ENCODE data around the gene CPXM2. TPM values are rescaled to one million over a fixed set of nuclear protein-coding genes. Genes with fewer than 3 reads are reported as not detected.

The CPXM2 gene
- total and polyA plus RNA-seq, 10 of the 15 experiments (the other 5 are each of a cell fraction or from before 2014, with no cell fraction given): 0.08 to 1.1 (median 0.58) TPM

DNA sequence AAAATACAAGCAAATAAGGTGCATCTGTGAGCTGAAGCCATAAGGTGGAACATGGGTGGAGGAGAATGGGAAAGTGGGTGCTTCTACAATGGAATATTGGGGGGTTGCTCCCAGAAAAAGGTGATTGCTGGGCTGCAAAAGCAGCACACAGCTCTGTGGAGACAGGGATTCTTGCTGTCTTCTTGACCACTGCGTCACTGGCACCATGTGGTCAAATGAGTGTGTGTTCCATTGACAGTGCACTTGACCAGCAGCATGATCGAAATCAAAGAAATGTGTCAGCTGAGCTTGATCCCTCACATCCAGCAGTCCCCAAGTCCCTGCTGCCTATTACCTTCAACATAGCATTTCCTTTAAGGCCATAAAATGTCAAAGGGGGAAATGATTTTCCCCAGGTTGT is 169.3 kb downstream of the CPXM2 start:
- RAD21 ChIA-PET (ENCODE audit: unreplicated experiment): no interaction called here
- in situ Hi-C loops (cut with MboI): no loop called here
- WGBS (ENCODE audit: insufficient coverage, insufficient replicate concordance, low lambda C conversion rate, missing lambda C conversion rate): 25% methylated on average over 2 of the region's 2 CpGs

More for the DNA sequence above, 169.3 kb downstream of the CPXM2 start:
- H3K4me1 ChIP-seq (ENCODE audit: control insufficient read depth, insufficient read depth, low read length): no peaks in the 10 kb centered on the region
- no peaks in the 10 kb centered on the region for H3K27me3 ChIP-seq (replicated peaks in 1 of 2; ENCODE audit: control insufficient read depth in 2 of 2, insufficient read depth in 2 of 2, low read length in 1 of 2)
- SMC1A ChIA-PET (ENCODE audit: uncharacterized antibody, unreplicated experiment): no interaction called here
- intact Hi-C loops (cut with micrococcal nuclease; ENCODE audit: unreplicated experiment): no loop called here
- H3K9ac ChIP-seq (ENCODE audit: control insufficient read depth, insufficient read depth, low read length): no peak overlapping the region
- H3K27ac ChIP-seq (ENCODE audit: control insufficient read depth, insufficient read depth): no peak overlapping the region
- H3K9me3 ChIP-seq (replicated peaks; ENCODE audit: control insufficient read depth, insufficient read depth, low read length): no peaks in the 10 kb centered on the region
- BruUV-seq (replicated peaks): no TSS peak
- no peaks in the 10 kb centered on the region for H3K79me2 ChIP-seq (ENCODE audit: control insufficient read depth, insufficient read depth, low read length)
- FAIRE-seq (no peak), DNase-seq (ENCODE audit: low read depth, low spot score) (no peak), ATAC-seq (no peak)
- no peaks in the 10 kb centered on the region for H4K20me1 ChIP-seq (ENCODE audit: control insufficient read depth, insufficient read depth)
- no peaks in the 10 kb centered on the region for H3K36me3 ChIP-seq (ENCODE audit: control insufficient read depth in 2 of 2, insufficient read depth in 2 of 2, low read length in 1 of 2)
- POLR2A ChIA-PET: no interaction called here
- no peak overlapping the region for H2AFZ ChIP-seq (ENCODE audit: control insufficient read depth, low read depth, low read length)
- no peak overlapping the region for H3K4me2 ChIP-seq (ENCODE audit: control insufficient read depth, insufficient read depth)
- TF ChIP-seq PML (IDR thresholded peaks at IDR 0.05; ENCODE audit: low read length) (no peak), ZNF274 (IDR thresholded peaks at IDR 0.05; ENCODE audit: insufficient read depth, insufficient read length) (no peak), TCF3 (IDR thresholded peaks at IDR 0.05; ENCODE audit: borderline replicate concordance, insufficient read depth, low read depth, low read length) (no peak), CBX3 (IDR thresholded peaks at IDR 0.05; ENCODE audit: borderline replicate concordance, low read depth) (no peak), FOXM1 (IDR thresholded peaks at IDR 0.05; ENCODE audit: low read depth, low read length) (no peak), SMAD1 (IDR thresholded peaks at IDR 0.05; ENCODE audit: low read depth, partially characterized antibody) (no peak), SIX5 (IDR thresholded peaks at IDR 0.05; ENCODE audit: low read depth, low read length, severe bottlenecking) (no peak), FOXK2 (IDR thresholded peaks at IDR 0.05) (no peak), MEF2A (IDR thresholded peaks at IDR 0.05; ENCODE audit: insufficient read depth, low read depth, low read length) (no peak), IKZF1 (conservative IDR thresholded peaks at IDR 0.05) (no peak), POU2F2 (IDR thresholded peaks at IDR 0.05; ENCODE audit: borderline replicate concordance, low read depth, low read length) (no peak), HDAC6 (IDR thresholded peaks at IDR 0.05; ENCODE audit: unreplicated experiment) (no peak), MTA3 (IDR thresholded peaks at IDR 0.05; ENCODE audit: borderline replicate concordance, low read length) (no peak), FOS (IDR thresholded peaks at IDR 0.05; ENCODE audit: borderline replicate concordance, extremely low read depth, insufficient read length) (no peak)
- TF ChIP-seq, protein P1, sequence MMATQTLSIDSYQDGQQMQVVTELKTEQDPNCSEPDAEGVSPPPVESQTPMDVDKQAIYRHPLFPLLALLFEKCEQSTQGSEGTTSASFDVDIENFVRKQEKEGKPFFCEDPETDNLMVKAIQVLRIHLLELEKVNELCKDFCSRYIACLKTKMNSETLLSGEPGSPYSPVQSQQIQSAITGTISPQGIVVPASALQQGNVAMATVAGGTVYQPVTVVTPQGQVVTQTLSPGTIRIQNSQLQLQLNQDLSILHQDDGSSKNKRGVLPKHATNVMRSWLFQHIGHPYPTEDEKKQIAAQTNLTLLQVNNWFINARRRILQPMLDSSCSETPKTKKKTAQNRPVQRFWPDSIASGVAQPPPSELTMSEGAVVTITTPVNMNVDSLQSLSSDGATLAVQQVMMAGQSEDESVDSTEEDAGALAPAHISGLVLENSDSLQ (IDR thresholded peaks at IDR 0.05): no peak
- TF ChIP-seq, protein P2, sequence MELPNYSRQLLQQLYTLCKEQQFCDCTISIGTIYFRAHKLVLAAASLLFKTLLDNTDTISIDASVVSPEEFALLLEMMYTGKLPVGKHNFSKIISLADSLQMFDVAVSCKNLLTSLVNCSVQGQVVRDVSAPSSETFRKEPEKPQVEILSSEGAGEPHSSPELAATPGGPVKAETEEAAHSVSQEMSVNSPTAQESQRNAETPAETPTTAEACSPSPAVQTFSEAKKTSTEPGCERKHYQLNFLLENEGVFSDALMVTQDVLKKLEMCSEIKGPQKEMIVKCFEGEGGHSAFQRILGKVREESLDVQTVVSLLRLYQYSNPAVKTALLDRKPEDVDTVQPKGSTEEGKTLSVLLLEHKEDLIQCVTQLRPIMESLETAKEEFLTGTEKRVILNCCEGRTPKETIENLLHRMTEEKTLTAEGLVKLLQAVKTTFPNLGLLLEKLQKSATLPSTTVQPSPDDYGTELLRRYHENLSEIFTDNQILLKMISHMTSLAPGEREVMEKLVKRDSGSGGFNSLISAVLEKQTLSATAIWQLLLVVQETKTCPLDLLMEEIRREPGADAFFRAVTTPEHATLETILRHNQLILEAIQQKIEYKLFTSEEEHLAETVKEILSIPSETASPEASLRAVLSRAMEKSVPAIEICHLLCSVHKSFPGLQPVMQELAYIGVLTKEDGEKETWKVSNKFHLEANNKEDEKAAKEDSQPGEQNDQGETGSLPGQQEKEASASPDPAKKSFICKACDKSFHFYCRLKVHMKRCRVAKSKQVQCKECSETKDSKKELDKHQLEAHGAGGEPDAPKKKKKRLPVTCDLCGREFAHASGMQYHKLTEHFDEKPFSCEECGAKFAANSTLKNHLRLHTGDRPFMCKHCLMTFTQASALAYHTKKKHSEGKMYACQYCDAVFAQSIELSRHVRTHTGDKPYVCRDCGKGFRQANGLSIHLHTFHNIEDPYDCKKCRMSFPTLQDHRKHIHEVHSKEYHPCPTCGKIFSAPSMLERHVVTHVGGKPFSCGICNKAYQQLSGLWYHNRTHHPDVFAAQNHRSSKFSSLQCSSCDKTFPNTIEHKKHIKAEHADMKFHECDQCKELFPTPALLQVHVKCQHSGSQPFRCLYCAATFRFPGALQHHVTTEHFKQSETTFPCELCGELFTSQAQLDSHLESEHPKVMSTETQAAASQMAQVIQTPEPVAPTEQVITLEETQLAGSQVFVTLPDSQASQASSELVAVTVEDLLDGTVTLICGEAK (IDR thresholded peaks at IDR 0.05; ENCODE audit: borderline replicate concordance): no peak
- TF ChIP-seq, protein P3, sequence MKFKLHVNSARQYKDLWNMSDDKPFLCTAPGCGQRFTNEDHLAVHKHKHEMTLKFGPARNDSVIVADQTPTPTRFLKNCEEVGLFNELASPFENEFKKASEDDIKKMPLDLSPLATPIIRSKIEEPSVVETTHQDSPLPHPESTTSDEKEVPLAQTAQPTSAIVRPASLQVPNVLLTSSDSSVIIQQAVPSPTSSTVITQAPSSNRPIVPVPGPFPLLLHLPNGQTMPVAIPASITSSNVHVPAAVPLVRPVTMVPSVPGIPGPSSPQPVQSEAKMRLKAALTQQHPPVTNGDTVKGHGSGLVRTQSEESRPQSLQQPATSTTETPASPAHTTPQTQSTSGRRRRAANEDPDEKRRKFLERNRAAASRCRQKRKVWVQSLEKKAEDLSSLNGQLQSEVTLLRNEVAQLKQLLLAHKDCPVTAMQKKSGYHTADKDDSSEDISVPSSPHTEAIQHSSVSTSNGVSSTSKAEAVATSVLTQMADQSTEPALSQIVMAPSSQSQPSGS (IDR thresholded peaks at IDR 0.05; ENCODE audit: low read length): no peak
- CTCF ChIA-PET: interaction anchor here (0.6 kb wide), 1 partner anchor 874 kb away, joined by 3 read pairs; no protein-coding TSS in a partner anchor
- no peak overlapping the region for H3K4me3 ChIP-seq
